Stimulated activated CD4-positive, alpha-beta T cell treated with anti-CD3 and anti-CD28 coated beads, Interleukin-4, amount 100 ng/mL, for 1 hour (primary cell): ENCODE results near the gene P2RY11.

Experiments used
- DNase-seq: peaks from one replicate; pipeline ENCODE4 v3.0.0-alpha.2; 2020

P2RY11 gene

GRCh38 chr19:10093295-10094186 is 18.0 kb upstream of the P2RY11 start:
- no peak for DNase-seq

- no peak for DNase-seq
These were observed 15.9 kb upstream of the P2RY11 start for GRCh38 chr19:10095622-10095947.

- DNase-seq: peak; percentile 87
These were observed 15.4 kb upstream of the P2RY11 start for GRCh38 chr19:10095948-10096614.

GRCh38 chr19:10096615-10096963 is 14.9 kb upstream of the P2RY11 start:
- no peak for DNase-seq

GRCh38 chr19:10100163-10100785 is 11.2 kb upstream of the P2RY11 start:
- no peak for DNase-seq

GRCh38 chr19:10102787-10103236 is 8.7 kb upstream of the P2RY11 start:
- no peak for DNase-seq

GRCh38 chr19:10104130-10104513 is 7.4 kb upstream of the P2RY11 start:
- no peak for DNase-seq

GRCh38 chr19:10104665-10105508 is 6.6 kb upstream of the P2RY11 start:
- peak; percentile 44 for DNase-seq

GRCh38 chr19:10105509-10106099 is 5.9 kb upstream of the P2RY11 start:
- peak; percentile 72 for DNase-seq

GRCh38 chr19:10106100-10106936 is 5.2 kb upstream of the P2RY11 start, which contains the start of gene PPAN:
Gene PPAN (plus strand): TSS chr19:10106362. CDS start chr19:10106395, 33 bp downstream.
- peak; percentile 95 for DNase-seq

GRCh38 chr19:10107254-10107653 is 4.2 kb upstream of the P2RY11 start:
- DNase-seq: no peak

- DNase-seq: no peak
These were observed 3.6 kb upstream of the P2RY11 start for GRCh38 chr19:10107817-10108367.

GRCh38 chr19:10109528-10109927 is 2.0 kb upstream of the P2RY11 start:
- DNase-seq: no peak

- DNase-seq: no peak
These were observed 1.2 kb upstream of the P2RY11 start for GRCh38 chr19:10110076-10110971.

- no peak for DNase-seq
These were observed 548 bp upstream of the P2RY11 start for GRCh38 chr19:10110972-10111317.

- peak; percentile 43 for DNase-seq
These were observed 706 bp downstream of the P2RY11 start for GRCh38 chr19:10112037-10112761.

GRCh38 chr19:10112895-10113591 is 1.6 kb downstream of the P2RY11 start:
- peak; percentile 77 for DNase-seq

- peak; percentile 40 for DNase-seq
These were observed 2.1 kb downstream of the P2RY11 start for GRCh38 chr19:10113592-10113963.
